GM23338 (cell line): ENCODE data around the gene RPL7L1. TPM values are rescaled to one million over a fixed set of nuclear protein-coding genes. Genes with fewer than 3 reads are reported as not detected.
A peak's percentile ranks its signal among the peaks of the same experiment; 100 is the strongest.

Experiments
- ATAC-seq: fragments of 200-7000 bp; cut with Tn5 transposase; 3 replicates; pipeline ENCODE4 v1.9.1; 2020
- DNase-seq: peaks from one replicate; pipeline ENCODE4 v3.0.0-alpha.2; 2015; ENCODE audit warnings: low spot score
- H2AFZ ChIP-seq: fragments of 200-600 bp; sonication (generic); 2 replicates; pipeline ENCODE4 v1.8.0; 2016; ENCODE audit warnings: antibody characterized with exemption, mild to moderate bottlenecking, moderate library complexity
- H3F3A ChIP-seq: fragments of 200-600 bp; sonication (generic); replicated peaks from 2 replicates; pipeline ENCODE4 v1.8.0; 2017; ENCODE audit warnings: antibody characterized with exemption, mixed run types, low read depth
- H3K27ac ChIP-seq: fragments of 200-600 bp; sonication (generic); 2 replicates; pipeline ENCODE4 v1.6.1; 2016; ENCODE audit warnings: low read depth
- H3K27me3 ChIP-seq: fragments of 200-600 bp; sonication (generic); 2 replicates; pipeline ENCODE4 v1.8.0; 2016; ENCODE audit warnings: mild to moderate bottlenecking, mixed run types, moderate library complexity; ENCODE audit not compliant: insufficient read depth
- H3K36me3 ChIP-seq: fragments of 200-600 bp; sonication (generic); 2 replicates; pipeline ENCODE4 v1.8.0; 2016; ENCODE audit warnings: mild to moderate bottlenecking; ENCODE audit not compliant: insufficient read depth
- H3K4me1 ChIP-seq: fragments of 200-600 bp; sonication (generic); 2 replicates; pipeline ENCODE4 v1.8.0; 2016; ENCODE audit warnings: mild to moderate bottlenecking, moderate library complexity; ENCODE audit not compliant: insufficient read depth
- H3K4me2 ChIP-seq: fragments of 200-600 bp; sonication (generic); 2 replicates; pipeline ENCODE4 v1.7.1; 2017; ENCODE audit warnings: mixed run types
- H3K4me3 ChIP-seq: fragments of 200-600 bp; sonication (generic); 2 replicates; pipeline ENCODE4 v1.6.1; 2016; ENCODE audit warnings: mixed run types
- H3K79me2 ChIP-seq: fragments of 200-600 bp; sonication (generic); replicated peaks from 2 replicates; pipeline ENCODE4 v1.8.0; 2017; ENCODE audit warnings: mild to moderate bottlenecking; ENCODE audit not compliant: insufficient read depth
- H3K9me2 ChIP-seq: fragments of 200-600 bp; sonication (generic); 2 replicates; pipeline ENCODE4 v1.8.0; 2017; ENCODE audit not compliant: insufficient read depth
- H4K20me1 ChIP-seq: fragments of 200-600 bp; sonication (generic); replicated peaks from 2 replicates; pipeline ENCODE4 v1.8.0; 2017; ENCODE audit warnings: mild to moderate bottlenecking; ENCODE audit not compliant: insufficient read depth
- H3K27ac Mint-ChIP-seq: 2 replicates; pipeline ENCODE4 v1.8.0; 2020; ENCODE audit warnings: inconsistent platforms, mild to moderate bottlenecking, moderate library complexity, mixed read lengths
- H3K27me3 Mint-ChIP-seq: 3 replicates; pipeline ENCODE4 v1.8.0; 2022; ENCODE audit warnings: low read depth, mild to moderate bottlenecking, moderate library complexity, mixed read lengths, inconsistent platforms; ENCODE audit not compliant: insufficient read depth, poor library complexity
- H3K36me3 Mint-ChIP-seq: 3 replicates; pipeline ENCODE4 v1.8.0; 2021; ENCODE audit warnings: low read depth, mild to moderate bottlenecking, inconsistent platforms, moderate library complexity, mixed read lengths
- H3K4me1 Mint-ChIP-seq: 3 replicates; pipeline ENCODE4 v1.8.0; 2020; ENCODE audit warnings: mild to moderate bottlenecking, inconsistent platforms, mixed read lengths
- H3K4me3 Mint-ChIP-seq: 3 replicates; pipeline ENCODE4 v1.8.0; 2021; ENCODE audit warnings: moderate library complexity, mild to moderate bottlenecking, inconsistent platforms, mixed read lengths
- H3K9me3 Mint-ChIP-seq: 3 replicates; pipeline ENCODE4 v1.8.0; 2020; ENCODE audit warnings: moderate library complexity, mild to moderate bottlenecking, inconsistent platforms, mixed read lengths
- CREB1 ChIP-seq: fragments of 250-450 bp; sonication (Bioruptor Pico); IDR thresholded peaks from 2 replicates; pipeline ENCODE4 v1.5.0; 2020; ENCODE audit warnings: low read depth, mild to moderate bottlenecking, moderate library complexity
- CTCF ChIP-seq, 2 experiments: fragments of 200-600 bp in 1 of 2; sonication (generic) in 1 of 2; conservative IDR thresholded peaks; 2 replicates each; pipeline versions ENCODE4 v1.5.1 to v1.6.1; 2016 to 2017; ENCODE audit warnings: antibody characterized with exemption in 2 of 2, low read depth in 2 of 2, mild to moderate bottlenecking in 2 of 2, moderate library complexity in 1 of 2
- ETS1 ChIP-seq: IDR thresholded peaks from 2 replicates; pipeline ENCODE4 v1.6.1; 2016; ENCODE audit warnings: antibody characterized with exemption
- EZH2 ChIP-seq: fragments of 200-600 bp; sonication (generic); IDR thresholded peaks from one replicate; pipeline ENCODE4 v1.8.0; 2017; ENCODE audit warnings: antibody characterized with exemption, mild to moderate bottlenecking, low read depth; ENCODE audit not compliant: unreplicated experiment
- EZH2phosphoT487 ChIP-seq: fragments of 200-600 bp; sonication (generic); IDR thresholded peaks from one replicate; pipeline ENCODE4 v1.8.1; 2018; ENCODE audit warnings: antibody characterized with exemption; ENCODE audit not compliant: unreplicated experiment
- JUNB ChIP-seq: IDR thresholded peaks from one replicate; pipeline ENCODE4 v1.6.1; 2016; ENCODE audit warnings: antibody characterized with exemption; ENCODE audit not compliant: unreplicated experiment
- POLR2AphosphoS5 ChIP-seq: IDR thresholded peaks from 2 replicates; pipeline ENCODE4 v1.6.1; 2016; ENCODE audit warnings: antibody characterized with exemption, low read depth
- REST ChIP-seq: IDR thresholded peaks from one replicate; pipeline ENCODE4 v1.6.1; 2018; ENCODE audit warnings: antibody characterized with exemption; ENCODE audit not compliant: unreplicated experiment
- STAT1 ChIP-seq: IDR thresholded peaks from one replicate; pipeline ENCODE4 v1.6.1; 2016; ENCODE audit warnings: antibody characterized with exemption; ENCODE audit not compliant: unreplicated experiment
- ZNF114 ChIP-seq: fragments of 250-450 bp; sonication (Bioruptor Pico); IDR thresholded peaks from 2 replicates; pipeline ENCODE4 v1.5.0; 2020; ENCODE audit warnings: mild to moderate bottlenecking, moderate library complexity
- ZNF331 ChIP-seq: fragments of 250-450 bp; sonication (Bioruptor Pico); IDR thresholded peaks from 2 replicates; pipeline ENCODE4 v1.5.0; 2020; ENCODE audit warnings: low read depth, mild to moderate bottlenecking, moderate library complexity
- ZNF462 ChIP-seq: fragments of 250-450 bp; sonication (Bioruptor Pico); IDR thresholded peaks from 2 replicates; pipeline ENCODE4 v1.5.0; 2020; ENCODE audit warnings: mild to moderate bottlenecking, moderate library complexity
- polyA plus RNA-seq: library from polyadenylated mRNA; unstranded; fragments of >200 nt; fragmentation: Nextera tagmentation; extraction: Ambion mirVana; gene quantifications from 2 replicates; pipeline ENCODE4 v1.2.1, GENCODE V29; 2016
- total RNA-seq: library from RNA; depleted of rRNA; stranded (reverse); fragments of >200 nt; shearing (Covaris generic); gene quantifications from 2 replicates; pipeline ENCODE4 v1.2.3, GENCODE V29; 2014

The RPL7L1 gene
- total and polyA plus RNA-seq, 2 experiments from 2014 or later: 86.9 to 124 TPM

- no peak for TF ChIP-seq EZH2
These were observed 58.4 kb downstream of the RPL7L1 start (continued) for GRCh38 chr6:42937548-42938427.

GRCh38 chr6:42938428-42938796, 59.0 kb downstream of the RPL7L1 start:
- Histone ChIP-seq H3K36me3 (peaks cover 25% of the 10 kb centered on the region), H3K79me2 (peaks cover 21% of the 10 kb centered on the region), H3K27ac (no peak overlapping the region), H4K20me1 (peaks cover 7% of the 10 kb centered on the region; the same call in 1 of the 2 replicates), H3F3A (0 out of 2 replicates have a peak, but pooled peaks cover 10% of the 10 kb centered on the region), H3K27me3 (no peaks in the 10 kb centered on the region), H3K4me3 (no peak overlapping the region), H3K9me2 (no peaks in the 10 kb centered on the region), H2AFZ (no peak overlapping the region), H3K4me2 (no peak overlapping the region), H3K4me1 (no peaks in the 10 kb centered on the region)
- Mint-ChIP-seq H3K27me3 (peaks cover 15% of the 10 kb centered on the region), H3K36me3 (peaks cover 65% of the 10 kb centered on the region), H3K4me1 (peaks cover 16% of the 10 kb centered on the region), H3K9me3 (no peaks in the 10 kb centered on the region), H3K4me3 (no peak overlapping the region), H3K27ac (peak overlapping the region; percentile 67; the same call in 1 of the 2 replicates)
- ATAC-seq: no peak
- DNase-seq: no peak
- TF ChIP-seq ZNF331 (no peak), EZH2phosphoT487 (no peak), EZH2 (no peak), CREB1 (CRISPR knock-in tag) (no peak), STAT1 (no peak), JUNB (no peak), ETS1 (no peak), REST (no peak), CTCF (conservative IDR thresholded peaks at IDR 0.05; ENCODE audit: low read depth in 2 of 2) (no peak), ZNF462 (CRISPR knock-in tag) (no peak), ZNF114 (no peak), POLR2AphosphoS5 (no peak)
